Measurements from ENCODE around the gene ROR2.

Gene ROR2

GRCh38 chr9:91736898-91737601, 213.0 kb downstream of the ROR2 start:
- DNase-seq (ENCODE audit: low spot score): no peak

- no peak for DNase-seq (ENCODE audit: low spot score)
Observed at GRCh38 chr9:91736311-91736710, 213.7 kb downstream of the ROR2 start.

GRCh38 chr9:91735049-91735448, 215.0 kb downstream of the ROR2 start:
- DNase-seq (ENCODE audit: low spot score): no peak

GRCh38 chr9:91734371-91734981, 215.6 kb downstream of the ROR2 start:
- DNase-seq (ENCODE audit: low spot score): peak; percentile 44

- no peak for DNase-seq (ENCODE audit: low spot score)
Observed at GRCh38 chr9:91733006-91733624, 216.9 kb downstream of the ROR2 start.

GRCh38 chr9:91732187-91733005, 217.6 kb downstream of the ROR2 start:
- DNase-seq (ENCODE audit: low spot score): no peak

- no peak for DNase-seq (ENCODE audit: low spot score)
Observed at GRCh38 chr9:91730806-91731205, 219.2 kb downstream of the ROR2 start.

- peak; percentile 50 for DNase-seq (ENCODE audit: low spot score)
Observed at GRCh38 chr9:91729558-91729842, 220.5 kb downstream of the ROR2 start.

- no peak for DNase-seq (ENCODE audit: low spot score)
Observed at GRCh38 chr9:91727972-91728371, 222.1 kb downstream of the ROR2 start.

- peak; percentile 68 for DNase-seq (ENCODE audit: low spot score)
Observed at GRCh38 chr9:91727316-91727861, 222.6 kb downstream of the ROR2 start.

GRCh38 chr9:91726406-91727100, 223.5 kb downstream of the ROR2 start:
- DNase-seq (ENCODE audit: low spot score): no peak

- DNase-seq (ENCODE audit: low spot score): no peak
Observed at GRCh38 chr9:91725651-91726050, 224.4 kb downstream of the ROR2 start.

GRCh38 chr9:91724609-91725505, 225.2 kb downstream of the ROR2 start:
- DNase-seq (ENCODE audit: low spot score): no peak

GRCh38 chr9:91724068-91724440, 226.0 kb downstream of the ROR2 start:
- DNase-seq (ENCODE audit: low spot score): no peak

GRCh38 chr9:91723420-91724067, 226.5 kb downstream of the ROR2 start:
- DNase-seq (ENCODE audit: low spot score): no peak

- DNase-seq (ENCODE audit: low spot score): no peak
Observed at GRCh38 chr9:91720751-91721705, 229.0 kb downstream of the ROR2 start.

- no peak for DNase-seq (ENCODE audit: low spot score)
Observed at GRCh38 chr9:91720313-91720712, 229.7 kb downstream of the ROR2 start.

GRCh38 chr9:91718071-91718470, 232.0 kb downstream of the ROR2 start:
- DNase-seq (ENCODE audit: low spot score): no peak

GRCh38 chr9:91716815-91717214, 233.2 kb downstream of the ROR2 start:
- no peak for DNase-seq (ENCODE audit: low spot score)
